Keratinocyte (primary cell): Measurements from ENCODE around the gene CTNNBL1. TPM values are rescaled to one million over a fixed set of nuclear protein-coding genes. Genes with fewer than 3 reads are reported as not detected.

Experiments
- DNase-seq: peaks from one replicate; pipeline ENCODE4 v3.0.0-alpha.2; 2011; ENCODE audit warnings: low read depth, missing footprints, low spot score
- FAIRE-seq: peaks from 2 replicates; lab custom pipeline; 2011; peaks lifted over from hg19 to GRCh38; lab: Jason Lieb, UNC
- H2AFZ ChIP-seq: 2 replicates; pipeline ENCODE4 v1.6.0; 2012; ENCODE audit warnings: low read length, control low read depth, inconsistent platforms; ENCODE audit not compliant: control insufficient read depth
- H3K27ac ChIP-seq: 2 replicates; pipeline ENCODE4 v1.5.1; 2011; ENCODE audit warnings: low read length; ENCODE audit not compliant: control insufficient read depth, insufficient read depth
- H3K27me3 ChIP-seq: 3 replicates; pipeline ENCODE4 v1.6.0; 2011; ENCODE audit warnings: low read length; ENCODE audit not compliant: control insufficient read depth, insufficient read depth; ENCODE audit errors: extremely low read depth
- H3K36me3 ChIP-seq, 2 experiments: 2 replicates in 1 of 2; 3 replicates in 1 of 2; pipeline ENCODE4 v1.5.1; 2011; ENCODE audit warnings: low read length in 2 of 2, mild to moderate bottlenecking in 1 of 2; ENCODE audit not compliant: control insufficient read depth in 2 of 2, insufficient read depth in 2 of 2; ENCODE audit errors: extremely low read depth in 1 of 2
- H3K4me1 ChIP-seq: 3 replicates; pipeline ENCODE4 v1.5.1; 2011; ENCODE audit warnings: low read length; ENCODE audit not compliant: control insufficient read depth, insufficient read depth; ENCODE audit errors: extremely low read depth
- H3K4me2 ChIP-seq: 3 replicates; pipeline ENCODE4 v1.6.0; 2011; ENCODE audit warnings: low read depth, low read length; ENCODE audit not compliant: control insufficient read depth, insufficient read depth; ENCODE audit errors: extremely low read depth
- H3K4me3 ChIP-seq, 3 experiments: fragments of 200-600 bp in 1 of 3; sonication (generic) in 1 of 3; 2 replicates in 2 of 3; 3 replicates in 1 of 3; pipeline ENCODE4 v1.5.1; 2011 to 2016; ENCODE audit warnings: low read length in 3 of 3, mild to moderate bottlenecking in 3 of 3, control low read depth in 2 of 3, inconsistent platforms in 1 of 3, low read depth in 1 of 3, mixed read lengths in 1 of 3, mixed run types in 1 of 3, moderate library complexity in 1 of 3; ENCODE audit not compliant: control insufficient read depth in 2 of 3, insufficient read depth in 2 of 3; ENCODE audit errors: extremely low read depth in 1 of 3
- H3K79me2 ChIP-seq: 2 replicates; pipeline ENCODE4 v1.6.0; 2012; ENCODE audit warnings: low read length; ENCODE audit not compliant: control insufficient read depth, insufficient read depth
- H3K9ac ChIP-seq: 3 replicates; pipeline ENCODE4 v1.6.0; 2011; ENCODE audit warnings: low read length; ENCODE audit not compliant: control insufficient read depth, insufficient read depth; ENCODE audit errors: extremely low read depth
- H3K9me1 ChIP-seq: 3 replicates; pipeline ENCODE4 v1.6.0; 2011; ENCODE audit warnings: low read length; ENCODE audit not compliant: control insufficient read depth, insufficient read depth; ENCODE audit errors: extremely low read depth
- H3K9me3 ChIP-seq: 2 replicates; pipeline ENCODE4 v1.5.1; 2012; ENCODE audit warnings: low read depth, low read length; ENCODE audit not compliant: control insufficient read depth
- H4K20me1 ChIP-seq: 3 replicates; pipeline ENCODE4 v1.6.0; 2011; ENCODE audit warnings: low read length; ENCODE audit not compliant: control insufficient read depth, insufficient read depth; ENCODE audit errors: extremely low read depth
- EZH2 ChIP-seq: IDR thresholded peaks from one replicate; pipeline ENCODE4 v1.6.1; 2012; ENCODE audit warnings: inconsistent platforms, mild to moderate bottlenecking, low read length, moderate library complexity
- dilution Hi-C: fragments of 300-500 bp; cut with MboI; formaldehyde crosslinking; loops from one replicate; pipeline ENCODE4 v1.7.0; 2020; ENCODE audit warnings: low sequenced_read_pairs; ENCODE audit not compliant: extremely low pct_ligation_motif_present
- polyA plus RNA-seq, 5 experiments: library from polyadenylated mRNA; depleted of rRNA in 3 of 5; stranded (reverse) in 3 of 5; stranded (forward) in 1 of 5; unstranded in 1 of 5; fragments of >200 nt; gene quantifications; 1 replicate in 1 of 5; 2 replicates in 3 of 5; 3 replicates in 1 of 5; pipeline versions ENCODE4 v1.2.1 to v1.2.3, GENCODE V29; 2011 to 2012; ENCODE audit warnings: missing spikeins in 2 of 5, low read depth in 1 of 5, low replicate concordance in 1 of 5
- TF ChIP-seq, protein P1 (sequence below), 3 experiments: IDR thresholded peaks in 1 of 3; conservative IDR thresholded peaks in 1 of 3; optimal IDR thresholded peaks in 1 of 3; 2 replicates in 2 of 3; 3 replicates in 1 of 3; pipeline versions ENCODE3 to v1.5.1; 2011; ENCODE audit warnings: low read length in 3 of 3, mild to moderate bottlenecking in 3 of 3, moderate library complexity in 2 of 3, control low read depth in 1 of 3, inconsistent platforms in 1 of 3; ENCODE audit not compliant: insufficient read depth in 2 of 3; ENCODE audit errors: extremely low read depth in 1 of 3

Gene CTNNBL1
- polyA plus RNA-seq, 1 donor (not counting 4 experiments of a cell fraction or from before 2014, with no cell fraction given): 37.0 TPM

DNA sequence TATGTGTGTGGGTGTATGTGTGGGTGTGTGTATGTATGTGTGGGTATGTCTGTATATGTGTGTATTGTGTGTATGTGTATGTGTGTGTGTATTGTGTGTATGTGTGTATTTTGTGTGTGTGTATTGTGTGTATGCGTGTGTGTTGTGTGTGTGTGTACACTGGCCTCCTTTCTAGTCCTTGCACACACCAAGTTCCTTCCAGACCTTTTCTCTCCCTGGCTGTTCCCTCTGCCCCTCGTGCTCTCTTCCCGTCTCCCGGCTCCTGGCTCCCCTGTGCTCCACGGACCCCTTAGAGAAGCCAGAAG is 220.5 kb downstream of the CTNNBL1 start:
- TF ChIP-seq EZH2: no peak
- TF ChIP-seq, protein P1, sequence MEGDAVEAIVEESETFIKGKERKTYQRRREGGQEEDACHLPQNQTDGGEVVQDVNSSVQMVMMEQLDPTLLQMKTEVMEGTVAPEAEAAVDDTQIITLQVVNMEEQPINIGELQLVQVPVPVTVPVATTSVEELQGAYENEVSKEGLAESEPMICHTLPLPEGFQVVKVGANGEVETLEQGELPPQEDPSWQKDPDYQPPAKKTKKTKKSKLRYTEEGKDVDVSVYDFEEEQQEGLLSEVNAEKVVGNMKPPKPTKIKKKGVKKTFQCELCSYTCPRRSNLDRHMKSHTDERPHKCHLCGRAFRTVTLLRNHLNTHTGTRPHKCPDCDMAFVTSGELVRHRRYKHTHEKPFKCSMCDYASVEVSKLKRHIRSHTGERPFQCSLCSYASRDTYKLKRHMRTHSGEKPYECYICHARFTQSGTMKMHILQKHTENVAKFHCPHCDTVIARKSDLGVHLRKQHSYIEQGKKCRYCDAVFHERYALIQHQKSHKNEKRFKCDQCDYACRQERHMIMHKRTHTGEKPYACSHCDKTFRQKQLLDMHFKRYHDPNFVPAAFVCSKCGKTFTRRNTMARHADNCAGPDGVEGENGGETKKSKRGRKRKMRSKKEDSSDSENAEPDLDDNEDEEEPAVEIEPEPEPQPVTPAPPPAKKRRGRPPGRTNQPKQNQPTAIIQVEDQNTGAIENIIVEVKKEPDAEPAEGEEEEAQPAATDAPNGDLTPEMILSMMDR (optimal IDR thresholded peaks at IDR 0.05 in 1 of 3, IDR thresholded peaks at IDR 0.05 in 1 of 3, conservative IDR thresholded peaks at IDR 0.05 in 1 of 3; ENCODE audit: extremely low read depth in 1 of 3, insufficient read depth in 2 of 3, low read length in 3 of 3): no peak

DNA sequence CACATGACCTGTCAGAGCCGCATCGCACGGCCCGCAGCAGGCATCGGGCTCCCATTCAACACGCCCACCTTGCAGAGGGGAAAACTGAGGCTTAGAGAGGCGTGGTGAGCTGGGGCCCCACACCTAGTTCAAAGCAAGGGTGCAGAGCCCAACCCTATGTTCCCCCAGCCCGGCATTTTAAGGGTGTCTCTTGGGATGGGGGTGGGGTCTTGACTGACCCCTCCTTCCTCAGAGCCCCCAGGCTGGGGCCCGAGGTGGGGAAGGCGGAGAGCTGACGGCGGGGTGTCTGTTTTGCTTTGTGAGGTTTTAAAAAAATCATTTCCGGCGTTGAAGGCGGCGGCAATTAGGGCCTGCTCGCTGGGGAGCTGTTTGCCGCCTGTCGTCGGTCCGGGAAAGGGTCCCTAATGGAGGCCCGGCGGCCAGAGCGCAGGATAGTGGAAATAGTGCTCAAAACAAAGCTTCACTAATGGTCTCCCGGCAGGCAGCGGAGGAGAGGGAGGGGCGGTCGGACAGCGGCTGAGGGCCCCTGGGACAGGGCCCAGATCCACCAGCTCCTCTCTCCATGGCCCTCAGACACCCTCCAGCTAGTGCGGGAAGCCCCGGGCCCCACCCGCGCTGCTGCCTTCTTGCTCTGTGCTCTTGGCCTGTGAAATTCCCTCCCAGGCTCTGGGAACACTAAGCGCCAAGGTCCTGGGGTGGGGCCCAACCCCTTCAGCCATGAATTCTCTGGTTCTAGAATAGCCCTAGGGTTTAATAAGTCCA is 221.0 kb downstream of the CTNNBL1 start:
- no peaks in the 10 kb centered on the region for H3K79me2 ChIP-seq
- DNase-seq (no peak), FAIRE-seq (no peak)
- H2AFZ ChIP-seq: no peak overlapping the region
- H3K36me3 ChIP-seq: no peaks in the 10 kb centered on the region
- no peaks in the 10 kb centered on the region for H3K9me3 ChIP-seq
- no peak overlapping the region for H3K9ac ChIP-seq
- H3K4me2 ChIP-seq: no peak overlapping the region
- TF ChIP-seq EZH2: peak; percentile 28
- TF ChIP-seq, protein P1 (optimal IDR thresholded peaks at IDR 0.05 in 1 of 3, IDR thresholded peaks at IDR 0.05 in 1 of 3, conservative IDR thresholded peaks at IDR 0.05 in 1 of 3; ENCODE audit: extremely low read depth in 1 of 3, insufficient read depth in 2 of 3, low read length in 3 of 3): no peak
- H3K4me3 ChIP-seq: no peak overlapping the region
- dilution Hi-C loops: no loop called here
- no peak overlapping the region for H3K27ac ChIP-seq
- no peaks in the 10 kb centered on the region for H3K4me1 ChIP-seq
- H4K20me1 ChIP-seq: no peaks in the 10 kb centered on the region
- H3K9me1 ChIP-seq: no peaks in the 10 kb centered on the region
- peaks cover 84% of the 10 kb centered on the region for H3K27me3 ChIP-seq

More for the DNA sequence above, 220.5 kb downstream of the CTNNBL1 start:
- FAIRE-seq (no peak), DNase-seq (no peak)
- H3K27ac ChIP-seq: no peak overlapping the region
- no peak overlapping the region for H3K4me3 ChIP-seq
- no peaks in the 10 kb centered on the region for H3K9me1 ChIP-seq
- H3K9ac ChIP-seq: no peak overlapping the region
- no peaks in the 10 kb centered on the region for H4K20me1 ChIP-seq
- no peak overlapping the region for H3K4me2 ChIP-seq
- peaks cover 85% of the 10 kb centered on the region for H3K27me3 ChIP-seq
- H3K79me2 ChIP-seq: no peaks in the 10 kb centered on the region
- dilution Hi-C loops: no loop called here
- H2AFZ ChIP-seq: no peak overlapping the region
- H3K4me1 ChIP-seq: no peaks in the 10 kb centered on the region
- H3K36me3 ChIP-seq: no peaks in the 10 kb centered on the region
- H3K9me3 ChIP-seq: no peaks in the 10 kb centered on the region
